Urinary bladder (tissue), 4 donors: ENCODE measurements around the gene STRBP. TPM values are rescaled to one million over a fixed set of nuclear protein-coding genes. Genes with fewer than 3 reads are reported as not detected.
A peak's percentile ranks its signal among the peaks of the same experiment; 100 is the strongest.
"Not testable (repeated sequence)": the region's sequence is repeated elsewhere in the genome, so short reads cannot be mapped to it uniquely, and the experiment has no call there.

Experiments used
- DNase-seq: peaks from one replicate; pipeline ENCODE4 v3.0.0-alpha.2; 2015; ENCODE audit errors: extremely low spot score
- H3K27ac ChIP-seq: one replicate; pipeline ENCODE4 v1.5.1; 2013; ENCODE audit warnings: low read depth, mild to moderate bottlenecking, moderate library complexity
- H3K36me3 ChIP-seq: one replicate; pipeline ENCODE4 v1.6.1; 2013; ENCODE audit warnings: mild to moderate bottlenecking, moderate library complexity; ENCODE audit not compliant: insufficient read depth
- H3K4me1 ChIP-seq: one replicate; pipeline ENCODE4 v1.6.1; 2013; ENCODE audit warnings: mild to moderate bottlenecking, moderate library complexity; ENCODE audit not compliant: insufficient read depth
- H3K4me3 ChIP-seq: one replicate; pipeline ENCODE4 v1.5.1; 2013; ENCODE audit warnings: low read depth, low read length
- WGBS: extraction: QIAGEN DNeasy Blood & Tissue Kit; methylation state at CpG from one replicate; pipeline ENCODE4 v1.1.7; 2013; 5-methylcytosine and 5-hydroxymethylcytosine counted together
- polyA plus RNA-seq: library from polyadenylated mRNA; stranded (reverse); fragments of 200-250 nt; gene quantifications from one replicate; pipeline ENCODE4 v1.2.3, GENCODE V29; 2013
- total RNA-seq: library from RNA; depleted of rRNA; stranded (reverse); fragments of >200 nt; gene quantifications from one replicate; pipeline ENCODE4 v1.2.3, GENCODE V29; 2014
- donor health status: healthy with polysubstance abuse.
- donor health status: healthy.

Gene STRBP
- total and polyA plus RNA-seq, 2 donors, result 6.8 to 17.1 TPM

- not testable (repeated sequence) for DNase-seq
- 89% methylated on average over 6 of the region's 6 CpGs for WGBS
Observed at GRCh38 chr9:123271133-123271532, 2.7 kb upstream of the STRBP start.

GRCh38 chr9:123269281-123269680, 895 bp upstream of the STRBP start:
- no peaks in the 10 kb centered on the region for H3K36me3 ChIP-seq
- H3K4me1 ChIP-seq, result peaks cover 2% of the 10 kb centered on the region
- H3K4me3 ChIP-seq, result peak overlapping the region; percentile 99
- no peak for DNase-seq
- 63% methylated on average over 7 of the region's 7 CpGs for WGBS
- no peak overlapping the region for H3K27ac ChIP-seq

More at GRCh38 chr9:123271133-123271532, 2.7 kb upstream of the STRBP start:
- not testable (repeated sequence) for H3K4me3 ChIP-seq, H3K4me1 ChIP-seq, H3K36me3 ChIP-seq, H3K27ac ChIP-seq

- H3K4me1 ChIP-seq, result peaks cover 2% of the 10 kb centered on the region
- DNase-seq, result no peak
- under 1% methylated on average over 48 of the region's 49 CpGs for WGBS
- H3K27ac ChIP-seq, result no peak overlapping the region
- no peaks in the 10 kb centered on the region for H3K36me3 ChIP-seq
- H3K4me3 ChIP-seq, result peak overlapping the region; percentile 99
Observed at GRCh38 chr9:123268199-123268464, 254 bp downstream of the STRBP start.

GRCh38 chr9:123267481-123268198, 746 bp downstream of the STRBP start:
- H3K27ac ChIP-seq, result no peak overlapping the region
- H3K4me1 ChIP-seq, result peaks cover 2% of the 10 kb centered on the region
- DNase-seq, result no peak
- WGBS, result 5% methylated on average over 34 of the region's 34 CpGs
- H3K36me3 ChIP-seq, result no peaks in the 10 kb centered on the region
- H3K4me3 ChIP-seq, result peak overlapping the region; percentile 99

GRCh38 chr9:123266655-123267399, 1.6 kb downstream of the STRBP start:
- no peak overlapping the region for H3K4me3 ChIP-seq
- H3K27ac ChIP-seq, result no peak overlapping the region
- H3K4me1 ChIP-seq, result peaks cover 2% of the 10 kb centered on the region
- no peak for DNase-seq
- WGBS, result 70% methylated on average over 9 of the region's 9 CpGs
- H3K36me3 ChIP-seq, result no peaks in the 10 kb centered on the region

- Histone ChIP-seq H3K4me3 (no peak overlapping the region), H3K4me1 (peaks cover 2% of the 10 kb centered on the region), H3K27ac (no peak overlapping the region), H3K36me3 (no peaks in the 10 kb centered on the region)
- no peak for DNase-seq
- 98% methylated on average over 4 of the region's 4 CpGs for WGBS
Observed at GRCh38 chr9:123265833-123266232, 2.6 kb downstream of the STRBP start.

GRCh38 chr9:123263227-123263626, 5.2 kb downstream of the STRBP start:
- H3K36me3 ChIP-seq, result no peaks in the 10 kb centered on the region
- H3K27ac ChIP-seq, result no peak overlapping the region
- no peak overlapping the region for H3K4me3 ChIP-seq
- H3K4me1 ChIP-seq, result no peaks in the 10 kb centered on the region
- DNase-seq, result no peak
- 91% methylated on average over 3 of the region's 3 CpGs for WGBS

- H3K36me3 ChIP-seq, result no peaks in the 10 kb centered on the region
- 85% methylated on average over 1 of the region's 1 CpG for WGBS
- H3K27ac ChIP-seq, result no peak overlapping the region
- no peak overlapping the region for H3K4me3 ChIP-seq
- H3K4me1 ChIP-seq, result no peaks in the 10 kb centered on the region
- DNase-seq, result no peak
Observed at GRCh38 chr9:123262338-123262737, 6.0 kb downstream of the STRBP start.

GRCh38 chr9:123261006-123261677, 7.2 kb downstream of the STRBP start:
- Histone ChIP-seq H3K27ac (no peak overlapping the region), H3K4me1 (no peaks in the 10 kb centered on the region), H3K4me3 (no peak overlapping the region), H3K36me3 (no peaks in the 10 kb centered on the region)
- WGBS, result 86% methylated on average over 3 of the region's 3 CpGs
- DNase-seq, result no peak

- no peak for DNase-seq
- WGBS, result 58% methylated on average over 2 of the region's 2 CpGs
- H3K4me3 ChIP-seq, result no peak overlapping the region
- no peaks in the 10 kb centered on the region for H3K4me1 ChIP-seq
- H3K27ac ChIP-seq, result no peak overlapping the region
- no peaks in the 10 kb centered on the region for H3K36me3 ChIP-seq
Observed at GRCh38 chr9:123260340-123260739, 8.0 kb downstream of the STRBP start.

GRCh38 chr9:123257276-123257675, 11.1 kb downstream of the STRBP start:
- H3K36me3 ChIP-seq, result no peaks in the 10 kb centered on the region

GRCh38 chr9:123255718-123256117, 12.7 kb downstream of the STRBP start:
- no peak overlapping the region for H3K4me3 ChIP-seq
- DNase-seq, result no peak
- WGBS, result 92% methylated on average over 3 of the region's 3 CpGs
- no peak overlapping the region for H3K27ac ChIP-seq
- no peaks in the 10 kb centered on the region for H3K4me1 ChIP-seq
- no peaks in the 10 kb centered on the region for H3K36me3 ChIP-seq

More at GRCh38 chr9:123257276-123257675, 11.1 kb downstream of the STRBP start:
- DNase-seq, result no peak
- Histone ChIP-seq H3K4me1 (no peaks in the 10 kb centered on the region), H3K27ac (no peak overlapping the region), H3K4me3 (no peak overlapping the region)
- 81% methylated on average over 3 of the region's 3 CpGs for WGBS

GRCh38 chr9:123253204-123253603, 15.2 kb downstream of the STRBP start:
- no peaks in the 10 kb centered on the region for H3K36me3 ChIP-seq
- DNase-seq, result no peak
- H3K27ac ChIP-seq, result no peak overlapping the region
- no peak overlapping the region for H3K4me3 ChIP-seq
- no peaks in the 10 kb centered on the region for H3K4me1 ChIP-seq
- WGBS, result 78% methylated on average over 1 of the region's 1 CpG

- Histone ChIP-seq H3K4me3 (no peak overlapping the region), H3K36me3 (no peaks in the 10 kb centered on the region), H3K4me1 (no peaks in the 10 kb centered on the region), H3K27ac (no peak overlapping the region)
- WGBS, result 73% methylated on average over 1 of the region's 1 CpG
- DNase-seq, result no peak
Observed at GRCh38 chr9:123251741-123252140, 16.6 kb downstream of the STRBP start.
